ENCODE results near the gene DMBX1. TPM values are rescaled to one million over a fixed set of nuclear protein-coding genes. Genes with fewer than 3 reads are reported as not detected.
A peak's percentile ranks its signal among the peaks of the same experiment; 100 is the strongest.

DMBX1 gene
- total and polyA plus RNA-seq, 9 of the 15 experiments (the other 6 are each of a cell fraction or from before 2014, with no cell fraction given), result 0.25 to 4.3 (median 1.0) TPM

GRCh38 chr1:46490656-46491442 is 1.2 kb downstream of the DMBX1 start (continued):
- no peak for TF ChIP-seq ZNF699 (CRISPR knock-in tag; IDR thresholded peaks at IDR 0.05; ENCODE audit: insufficient replicate concordance)
- TF ChIP-seq RBFOX2 (IDR thresholded peaks at IDR 0.05; ENCODE audit: low read depth, low read length), result peak; percentile 36; the same call in 1 of the 2 replicates
- no peak for TF ChIP-seq JUNB (CRISPR knock-in tag; conservative IDR thresholded peaks at IDR 0.05)

- H3K4me3 ChIP-seq, result no peak overlapping the region
- no peak overlapping the region for H2AFZ ChIP-seq (ENCODE audit: low read depth, low read length)
- POLR2A ChIA-PET, result interaction anchor here (0.8 to 1.0 kb wide), 2 partner anchors 28 to 208 kb away, joined by 3 read pairs; no protein-coding TSS in a partner anchor
- H3K79me2 ChIP-seq (ENCODE audit: control insufficient read depth, insufficient read depth, low read length), result no peaks in the 10 kb centered on the region
- no peaks in the 10 kb centered on the region for H4K20me1 ChIP-seq (replicated peaks; ENCODE audit: control insufficient read depth, insufficient read depth, low read length)
- H3K4me1 ChIP-seq (replicated peaks in 1 of 2; ENCODE audit: control insufficient read depth in 2 of 2, insufficient read depth in 2 of 2, low read length in 2 of 2), result peaks cover 4 to 56% of the 10 kb centered on the region in 2 experiments; a peak in 3 of 5 replicates
- peak overlapping the region in 1 of 2 experiments; percentile 66; a peak in 2 of 4 replicates for H3K9ac ChIP-seq (ENCODE audit: insufficient read depth in 1 of 2, low read depth in 2 of 2, low read length in 2 of 2)
- BruUV-seq (replicated peaks), result no TSS peak
- DNase-seq (ENCODE audit: extremely low read depth in 1 of 4, low spot score in 3 of 4) (no peak), ATAC-seq (no peak), FAIRE-seq (no peak)
- H3K9me1 ChIP-seq (ENCODE audit: control insufficient read depth, insufficient read depth, low read length), result no peaks in the 10 kb centered on the region
- intact Hi-C loops (cut with micrococcal nuclease) (no loop called here), in situ Hi-C loops (cut with MboI) (no loop called here)
- CTCF ChIA-PET (ENCODE audit: low intra/inter-chr PET ratio), result no interaction called here
- H3K36me3 ChIP-seq (ENCODE audit: control insufficient read depth, insufficient read depth, low read length), result no peaks in the 10 kb centered on the region
- 61% methylated on average over 25 of the region's 25 CpGs for WGBS (ENCODE audit: insufficient coverage, low coverage, missing lambda C conversion rate)
- H3K4me2 ChIP-seq (ENCODE audit: insufficient read depth, low read length), result no peak overlapping the region
- H3K27me3 ChIP-seq (ENCODE audit: control insufficient read depth in 2 of 2, insufficient read depth in 2 of 2, low read length in 2 of 2), result no peaks in the 10 kb centered on the region
- H3K27ac ChIP-seq (ENCODE audit: extremely low read depth, low read depth, low read length), result no peak overlapping the region
- H3K9me3 ChIP-seq (replicated peaks; ENCODE audit: control insufficient read depth, insufficient read depth, low read depth, low read length), result no peaks in the 10 kb centered on the region
- TF ChIP-seq ELF2 (CRISPR knock-in tag; IDR thresholded peaks at IDR 0.05) (no peak), ZSCAN29 (IDR thresholded peaks at IDR 0.05) (peak; percentile 91)
These were observed 2.0 kb downstream of the DMBX1 start for GRCh38 chr1:46491443-46492268.
